IPS DF 4.7 (cell line): ENCODE measurements around the gene ALG12.

Experiments used
- DNase-seq: peaks from one replicate; pipeline ENCODE4 v3.0.0-alpha.2; 2013; ENCODE audit warnings: low spot score; ENCODE audit errors: extremely low read depth

The ALG12 gene

DNA sequence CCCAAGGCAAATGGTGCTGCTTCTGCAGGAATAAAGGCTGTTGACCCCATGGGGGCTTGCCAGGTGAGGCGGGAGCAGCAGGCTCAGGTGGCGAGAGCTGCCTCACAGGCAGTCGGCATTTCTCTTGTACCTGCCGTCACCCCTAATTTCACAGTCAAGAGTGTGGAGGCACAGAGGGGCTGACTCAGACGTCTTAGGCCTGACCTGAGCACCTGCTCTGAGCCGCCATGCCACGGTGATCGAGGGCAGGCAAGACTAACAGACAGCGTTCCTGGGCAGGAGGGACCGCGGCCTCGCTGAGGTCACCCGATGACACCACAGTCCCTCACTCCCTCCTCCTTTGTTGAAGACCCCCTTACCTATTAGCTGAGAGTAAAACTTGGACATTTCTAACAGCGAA is 5.2 kb downstream of the ALG12 start:
- DNase-seq, result no peak

DNA sequence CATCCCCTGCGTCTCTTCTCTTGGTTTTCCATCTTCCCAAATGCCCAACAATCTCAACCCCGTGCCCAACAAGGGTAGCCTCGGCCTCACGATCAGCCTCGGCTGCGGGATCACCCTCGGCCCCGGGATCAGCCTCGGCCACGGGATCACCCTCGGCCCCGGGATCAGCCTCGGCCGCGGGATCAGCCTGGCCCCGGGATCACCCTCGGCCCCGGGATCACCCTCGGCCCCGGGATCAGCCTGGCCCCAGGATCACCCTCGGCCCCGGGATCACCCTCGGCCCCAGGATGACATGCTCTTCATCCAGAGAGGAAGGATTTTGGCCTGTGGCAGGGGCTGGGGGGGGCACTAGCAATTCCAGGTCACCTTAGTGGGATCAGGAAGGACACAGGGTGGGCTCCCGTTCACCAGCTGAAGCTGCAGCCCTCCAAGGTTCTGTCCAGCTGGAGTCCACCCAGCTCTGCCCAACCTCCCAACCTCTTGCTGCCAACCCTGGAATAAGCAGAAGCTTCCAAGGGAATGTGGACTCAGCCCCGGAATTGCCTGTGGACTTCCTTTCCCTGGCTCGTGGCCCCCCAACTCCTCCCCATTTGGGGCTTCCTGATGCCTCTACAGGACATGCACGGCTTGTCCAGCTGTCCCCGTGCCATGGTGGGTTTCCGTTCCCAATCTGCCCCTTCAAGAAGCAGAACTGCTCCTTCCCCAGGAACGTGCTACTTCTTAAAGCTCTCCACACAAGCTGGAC is 6.2 kb downstream of the ALG12 start:
- no peak for DNase-seq

DNA sequence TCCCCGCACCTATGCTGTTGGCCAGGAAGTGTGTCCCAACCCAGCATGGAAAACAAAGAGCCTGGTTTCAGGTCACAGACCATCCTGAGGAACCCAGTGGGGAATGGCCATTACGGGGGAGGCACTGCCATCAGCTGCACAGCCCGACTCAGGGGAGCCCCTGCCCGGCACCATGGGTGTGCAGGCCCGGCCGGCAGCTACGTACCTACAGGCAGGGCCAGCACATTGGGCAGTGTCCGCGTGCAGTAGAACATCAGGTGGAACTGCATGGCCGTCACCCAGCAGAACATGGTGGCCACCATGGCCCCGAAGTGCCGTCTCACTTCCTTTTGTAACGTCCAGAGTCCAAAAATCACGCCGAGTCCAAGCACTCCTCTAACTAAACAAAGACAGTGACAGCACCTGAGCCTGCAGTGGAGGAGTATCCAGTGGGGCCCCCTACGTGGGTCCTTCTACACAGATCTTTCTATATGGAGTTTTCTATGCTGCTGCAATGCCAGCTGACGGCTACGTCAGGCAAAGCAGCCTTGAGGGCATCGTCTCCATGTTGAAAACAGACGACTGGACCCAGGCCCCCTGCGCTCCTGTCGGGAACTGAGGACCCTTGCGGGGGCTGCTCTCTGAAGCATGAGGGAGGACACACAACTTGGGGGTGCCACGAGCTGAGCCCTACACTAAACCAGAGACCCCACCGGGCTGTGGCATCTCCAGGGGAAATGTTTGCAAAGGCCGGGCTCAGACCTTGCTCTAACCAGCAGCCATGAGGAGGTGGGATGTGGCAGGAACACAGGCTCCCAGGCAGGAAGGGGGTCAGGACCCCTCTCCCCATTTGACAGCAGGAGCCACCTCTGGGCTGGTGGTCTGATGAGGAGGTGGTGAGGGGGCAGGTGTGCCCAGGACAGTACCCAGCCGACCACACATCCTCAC is 7.7 kb downstream of the ALG12 start:
- DNase-seq, result no peak

DNA sequence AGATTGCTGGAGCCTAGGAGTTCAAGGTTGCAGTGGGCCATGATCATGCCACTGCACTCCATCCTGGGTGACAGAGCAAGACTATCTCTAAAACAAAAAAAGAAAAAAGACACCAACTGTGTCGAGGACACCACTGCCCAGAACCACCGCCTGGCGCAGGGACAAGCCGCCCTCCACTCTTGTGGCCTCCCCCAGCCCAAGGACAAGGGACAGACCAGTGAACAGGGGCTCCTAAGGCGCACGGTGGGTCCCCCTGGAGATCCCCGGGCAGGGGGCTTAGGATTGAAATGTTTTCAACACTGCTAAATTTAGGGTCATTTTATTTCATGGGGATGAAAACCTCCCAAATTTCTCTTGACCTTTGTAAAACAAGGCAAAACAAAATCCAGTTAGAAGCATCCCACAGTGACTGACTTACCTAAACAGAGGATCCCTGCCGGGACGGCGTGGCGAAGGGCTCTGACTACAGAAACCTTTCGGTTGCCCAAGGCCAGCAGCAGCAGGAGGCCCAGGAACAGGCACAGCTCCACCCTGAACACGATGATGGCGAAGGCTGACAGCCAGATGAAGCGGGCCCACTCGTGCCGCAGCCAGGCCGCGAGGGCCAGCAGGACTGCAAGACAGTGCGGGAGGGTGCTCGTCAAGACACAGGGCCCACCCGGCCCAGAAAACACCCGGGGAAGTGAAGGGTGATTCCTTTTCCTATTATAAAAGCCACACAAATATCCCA is 8.6 kb downstream of the ALG12 start:
- no peak for DNase-seq

DNA sequence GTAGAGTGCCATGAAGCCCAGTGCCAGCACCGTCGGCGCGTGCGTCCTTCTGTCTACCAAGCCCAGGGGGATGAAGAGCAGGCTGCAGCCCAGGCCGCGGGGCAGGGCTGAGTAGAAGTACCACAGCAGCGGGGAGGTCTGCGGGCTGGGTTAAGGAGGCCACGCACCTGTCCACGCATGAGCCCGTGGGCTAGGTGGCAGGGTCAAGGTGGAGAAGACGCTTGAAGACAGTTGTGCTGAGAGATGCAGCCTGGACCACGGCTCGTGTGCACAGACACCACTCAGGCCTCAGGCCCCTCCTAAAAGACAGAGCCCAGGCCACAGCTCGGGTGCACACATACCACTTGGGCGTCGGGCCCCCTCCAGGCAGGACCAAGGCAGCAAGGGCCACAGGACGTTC is 10.4 kb downstream of the ALG12 start:
- no peak for DNase-seq

DNA sequence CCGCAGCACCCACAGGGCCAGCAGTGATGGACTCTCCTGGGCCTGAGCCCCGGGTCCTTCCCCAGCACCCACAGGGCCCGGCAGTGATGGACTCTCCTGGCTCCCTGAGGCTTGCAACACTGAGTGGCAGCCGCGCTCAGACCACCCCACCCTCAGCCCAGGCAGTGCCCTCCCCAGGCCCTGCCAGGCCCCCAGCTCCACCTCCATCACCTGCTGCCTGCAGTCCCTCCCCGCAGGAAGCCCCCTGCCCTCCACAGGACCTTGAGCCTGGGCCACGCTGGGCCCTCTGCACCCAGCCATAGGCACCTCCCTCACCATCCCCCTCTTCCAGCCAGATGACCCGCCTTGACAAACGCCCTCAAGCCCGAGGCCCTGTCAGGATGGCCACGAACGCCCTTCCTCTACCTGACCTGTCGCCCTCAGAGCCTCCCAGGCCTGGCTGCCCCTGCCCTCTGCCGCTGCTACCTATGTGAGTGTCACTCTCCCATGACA is 11.4 kb downstream of the ALG12 start:
- no peak for DNase-seq

GRCh38 chr22:49906071-49906798 is 12.0 kb downstream of the ALG12 start:
- no peak for DNase-seq

GRCh38 chr22:49905465-49905864 is 12.8 kb downstream of the ALG12 start:
- DNase-seq, result no peak

DNA sequence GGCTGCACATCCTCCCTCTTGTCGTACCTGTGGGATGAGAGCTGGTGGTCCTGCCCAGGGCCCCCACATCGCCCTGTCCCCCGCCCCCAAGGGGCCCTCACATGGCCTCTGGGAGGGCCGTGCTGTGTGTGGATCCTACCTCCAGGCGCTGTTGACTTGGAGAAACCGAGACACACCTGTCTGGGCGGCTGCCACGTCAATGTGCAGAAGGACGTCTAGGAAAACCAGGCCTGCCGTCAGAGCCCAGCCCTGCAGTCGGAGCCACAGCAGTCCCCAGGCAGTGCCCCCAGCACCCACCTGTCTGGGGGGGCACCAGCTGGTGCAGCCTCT is 14.2 kb downstream of the ALG12 start:
- DNase-seq, result no peak

DNA sequence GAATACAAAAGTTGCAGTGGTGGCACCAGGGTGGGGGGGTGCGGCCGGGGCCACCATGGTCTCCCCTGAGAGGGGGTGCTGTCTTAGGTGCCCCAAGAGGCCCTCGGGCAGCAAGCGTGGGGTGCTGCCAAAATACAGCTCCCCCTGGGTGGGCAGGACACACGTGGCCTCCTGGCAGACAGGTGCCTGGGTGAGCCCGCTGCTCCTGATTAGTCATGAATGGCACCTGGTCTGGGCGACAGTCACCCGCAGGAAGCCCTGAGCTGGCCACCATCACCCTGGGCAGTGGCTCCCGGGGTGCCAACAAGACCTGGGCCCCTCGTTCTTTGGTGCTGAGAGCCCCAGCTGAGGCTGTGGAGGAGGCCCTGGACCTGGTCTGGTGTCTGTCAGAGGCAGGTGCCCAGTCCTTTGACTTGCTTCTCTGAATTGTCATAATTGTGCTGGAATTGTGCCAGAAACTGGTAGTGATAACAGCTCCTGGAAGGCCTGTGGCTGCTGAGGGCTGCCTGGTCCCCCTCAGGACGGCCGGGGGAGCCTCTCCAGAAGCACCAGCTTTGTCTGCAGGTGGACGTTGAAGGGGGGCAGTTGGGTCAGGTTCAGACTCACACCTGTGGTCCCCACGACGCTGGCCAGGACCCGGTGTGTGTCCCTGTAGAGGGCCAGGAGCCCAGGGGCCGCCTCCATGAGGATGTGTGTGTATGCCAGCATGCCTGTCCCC is 14.8 kb downstream of the ALG12 start:
- no peak for DNase-seq

DNA sequence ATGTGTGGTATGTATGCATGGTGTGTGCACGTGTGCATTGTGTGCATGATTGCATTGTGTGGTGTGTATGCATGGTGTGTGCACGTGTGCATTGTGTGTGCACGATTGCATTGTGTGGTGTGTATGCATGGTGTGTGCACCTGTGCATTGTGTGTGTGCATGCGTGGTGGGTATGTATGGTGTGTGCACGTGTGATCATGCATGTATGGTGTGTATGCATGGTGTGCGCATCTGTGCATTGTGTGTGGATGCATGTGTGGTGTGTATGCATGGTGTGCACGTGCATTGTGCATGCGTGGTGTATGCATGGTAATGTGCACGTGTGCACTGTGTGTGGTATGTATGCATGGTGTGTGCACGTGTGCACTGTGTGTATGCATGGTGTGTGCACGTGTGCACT is 16.8 kb downstream of the ALG12 start:
- no peak for DNase-seq

DNA sequence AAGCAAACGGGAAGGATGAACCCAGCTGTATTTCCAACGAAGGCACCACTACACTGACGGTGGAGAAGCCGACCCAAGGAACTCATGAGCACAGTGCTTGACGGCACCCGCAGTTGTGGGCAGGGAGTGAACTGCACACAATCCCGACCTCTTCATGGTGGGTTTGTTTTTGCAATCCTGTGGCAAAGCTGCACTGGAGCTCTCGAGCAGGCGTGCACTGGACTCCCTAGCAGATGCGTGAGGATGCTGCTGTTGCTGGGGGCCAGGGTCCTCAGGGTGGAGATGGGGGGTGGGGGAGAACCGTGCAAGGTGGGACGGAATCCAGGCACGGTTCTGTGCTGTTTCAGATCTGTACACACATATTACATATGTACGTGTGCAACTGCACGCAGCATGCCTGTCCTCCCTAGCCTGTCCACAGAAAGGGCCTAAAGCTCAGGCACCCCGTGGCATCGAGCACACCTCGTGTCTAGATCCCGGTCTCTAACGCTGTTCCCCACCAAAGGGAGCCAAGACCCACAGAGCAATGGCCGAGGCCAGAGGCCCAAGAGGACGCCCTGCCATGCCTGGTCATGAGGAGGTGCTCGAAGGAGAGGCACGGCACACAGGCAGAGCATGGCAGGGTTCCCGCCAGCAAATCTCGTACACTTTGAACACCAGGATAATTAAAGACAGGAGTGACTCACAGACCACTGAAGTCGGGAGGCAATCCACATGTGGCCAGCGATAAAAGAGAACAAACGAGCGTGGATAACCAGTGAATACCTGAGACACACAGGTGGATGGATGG is 17.6 kb downstream of the ALG12 start:
- no peak for DNase-seq

- no peak for DNase-seq
These were observed 18.7 kb downstream of the ALG12 start for GRCh38 chr22:49899530-49899929.

DNA sequence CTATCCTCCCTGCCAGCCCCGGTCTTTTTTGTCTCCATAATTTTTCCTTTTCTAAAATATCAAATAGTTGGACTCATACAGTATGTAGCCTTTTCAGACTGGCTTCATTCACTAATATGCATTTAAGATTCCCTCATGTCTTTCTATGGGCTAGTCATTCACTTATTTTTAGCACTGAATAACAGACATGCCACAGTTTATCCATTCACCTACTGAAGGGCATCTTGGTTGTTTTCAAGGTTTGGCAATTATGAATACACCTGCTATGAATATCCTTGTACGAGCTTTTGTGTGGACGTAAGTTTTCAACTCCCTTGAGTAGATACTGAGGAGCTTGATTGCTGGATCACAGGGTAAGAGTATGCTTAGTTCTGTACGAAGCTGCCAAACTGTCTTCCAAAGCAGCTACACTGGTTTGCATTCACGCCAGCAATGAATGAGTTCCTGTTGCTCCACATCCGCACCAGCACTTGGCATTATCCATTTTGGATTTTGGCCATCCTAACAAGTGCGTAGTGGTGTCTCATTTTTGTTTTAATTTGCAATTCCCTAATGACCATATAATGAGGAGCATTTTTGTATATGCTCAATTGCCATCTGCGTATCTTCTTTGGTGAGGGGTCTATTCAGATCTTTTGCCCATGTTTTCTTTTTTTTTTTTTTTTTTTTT is 21.1 kb downstream of the ALG12 start:
- DNase-seq, result no peak

DNA sequence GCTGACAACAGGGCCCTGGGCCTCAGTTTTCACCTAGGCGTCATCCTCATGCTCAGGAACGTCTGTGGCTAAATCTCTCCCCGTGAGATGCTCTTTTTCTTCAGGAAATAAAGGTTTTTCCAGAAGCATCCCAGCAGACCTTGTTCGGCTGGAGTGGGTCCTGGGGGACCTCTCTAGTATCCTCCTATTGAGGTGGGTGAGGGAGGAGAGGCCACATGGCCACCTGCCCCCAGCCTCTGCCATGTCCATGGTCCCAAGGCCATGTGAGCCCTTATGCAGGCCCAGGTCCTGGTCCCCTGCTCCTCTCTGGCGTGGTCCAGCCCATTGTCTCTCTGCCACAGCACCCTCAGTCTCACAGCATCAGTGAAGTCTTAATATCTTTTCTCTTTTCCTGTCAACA is 22.0 kb downstream of the ALG12 start:
- no peak for DNase-seq

DNA sequence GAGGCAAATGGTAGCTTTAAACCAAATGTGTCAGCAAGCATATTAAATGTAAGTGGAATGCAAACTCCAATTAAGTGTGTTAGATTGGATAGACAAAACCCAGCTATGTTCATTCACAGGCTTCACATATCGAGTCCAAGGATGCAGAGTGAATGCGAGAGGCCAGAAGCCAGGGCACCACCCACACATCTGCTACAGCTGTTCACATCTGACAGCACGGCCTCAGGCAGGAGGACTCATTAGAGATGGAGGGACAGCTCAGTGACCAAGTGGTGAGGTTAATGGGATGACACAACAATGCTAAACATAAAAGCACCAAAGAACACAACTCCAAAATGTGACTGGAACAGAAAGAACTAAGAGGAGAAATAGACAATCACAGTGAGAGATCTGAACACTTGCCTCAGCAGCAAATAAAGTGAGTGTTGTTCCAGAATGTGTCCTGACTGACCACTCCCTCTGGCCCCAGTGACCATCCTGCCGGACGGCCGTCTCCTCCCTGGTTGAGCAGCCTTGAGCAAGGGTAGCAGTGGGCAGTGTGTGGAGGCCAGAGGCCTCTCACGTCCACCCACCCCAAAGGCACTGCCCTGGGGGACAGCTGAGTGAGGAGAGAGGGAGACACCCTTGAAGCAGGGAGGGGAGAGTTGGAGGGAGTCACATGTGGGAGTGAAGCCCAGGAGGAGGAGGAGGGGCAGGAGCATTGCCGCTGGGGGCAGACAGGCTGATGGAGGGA is 23.8 kb downstream of the ALG12 start:
- no peak for DNase-seq

DNA sequence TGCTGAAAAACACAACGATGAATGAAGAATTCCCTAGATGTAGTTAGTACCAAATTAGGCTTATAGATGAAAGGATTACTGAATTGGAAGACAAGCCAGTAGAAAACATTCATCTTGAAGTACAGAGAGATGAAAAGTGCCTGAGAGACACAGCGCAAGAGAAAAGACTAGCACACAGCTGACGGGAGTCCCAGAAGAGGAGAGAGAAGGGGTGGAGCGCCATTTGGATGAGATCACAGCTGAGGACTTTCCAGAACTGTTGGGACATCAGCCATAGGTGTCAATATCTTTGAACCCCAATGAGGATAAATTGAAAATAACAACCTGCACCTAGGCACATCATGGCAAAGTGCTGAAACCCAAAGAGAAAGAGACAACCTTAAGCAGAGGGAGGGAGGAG is 25.2 kb downstream of the ALG12 start:
- DNase-seq, result no peak

DNA sequence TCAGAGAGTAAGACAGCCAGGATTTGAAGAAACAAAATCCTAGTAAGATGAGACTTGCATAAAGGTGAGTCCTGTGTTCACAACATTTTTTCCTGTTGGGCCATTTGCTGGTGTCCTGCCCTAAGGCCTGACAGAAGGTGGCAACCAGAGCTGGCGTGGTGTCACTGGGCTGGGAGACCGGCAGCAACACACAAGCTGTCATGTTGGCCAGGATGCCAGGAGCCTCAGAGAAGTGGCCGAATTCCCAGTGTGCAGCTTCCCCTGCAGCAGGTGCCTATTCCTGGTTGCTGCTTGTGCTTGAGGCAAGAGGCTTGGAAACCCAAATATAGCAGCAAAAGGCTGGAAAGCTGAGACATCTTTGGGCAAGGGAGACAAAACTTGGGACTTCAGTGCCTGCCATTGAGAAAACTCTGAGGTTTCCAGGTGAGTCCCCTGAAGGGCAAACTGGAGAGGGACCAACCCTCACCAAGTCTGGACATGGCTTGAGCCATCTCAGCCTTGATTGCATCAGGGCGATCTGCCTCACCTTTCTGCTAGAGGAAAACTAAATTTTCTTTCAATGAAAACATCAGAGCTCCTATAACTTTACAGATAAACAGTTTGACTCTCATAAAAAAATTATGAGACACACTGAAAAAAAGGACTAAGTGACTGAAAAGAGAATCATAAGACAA is 25.9 kb downstream of the ALG12 start:
- DNase-seq, result no peak
